Mesenteric fat pad (tissue), 1 donor: ENCODE results near the gene TRPV4. TPM values are rescaled to one million over a fixed set of nuclear protein-coding genes. Genes with fewer than 3 reads are reported as not detected.

Source experiments
- DNase-seq: peaks from one replicate; pipeline ENCODE4 v3.0.0-alpha.2; 2020; ENCODE audit warnings: low spot score
- total RNA-seq: library from RNA; stranded (reverse); fragmentation: NEBNext Ultra II Directional; extraction: Animal tissue kit (Norgen Biotek cat#: 25700); gene quantifications from one replicate; pipeline ENCODE4 v1.2.1, GENCODE V29; 2021
- donor health status: DM: yes; HTN: yes; CAD: no.

The TRPV4 gene
- total RNA-seq, 1 donor from 2014 or later, result 3.5 TPM

DNA sequence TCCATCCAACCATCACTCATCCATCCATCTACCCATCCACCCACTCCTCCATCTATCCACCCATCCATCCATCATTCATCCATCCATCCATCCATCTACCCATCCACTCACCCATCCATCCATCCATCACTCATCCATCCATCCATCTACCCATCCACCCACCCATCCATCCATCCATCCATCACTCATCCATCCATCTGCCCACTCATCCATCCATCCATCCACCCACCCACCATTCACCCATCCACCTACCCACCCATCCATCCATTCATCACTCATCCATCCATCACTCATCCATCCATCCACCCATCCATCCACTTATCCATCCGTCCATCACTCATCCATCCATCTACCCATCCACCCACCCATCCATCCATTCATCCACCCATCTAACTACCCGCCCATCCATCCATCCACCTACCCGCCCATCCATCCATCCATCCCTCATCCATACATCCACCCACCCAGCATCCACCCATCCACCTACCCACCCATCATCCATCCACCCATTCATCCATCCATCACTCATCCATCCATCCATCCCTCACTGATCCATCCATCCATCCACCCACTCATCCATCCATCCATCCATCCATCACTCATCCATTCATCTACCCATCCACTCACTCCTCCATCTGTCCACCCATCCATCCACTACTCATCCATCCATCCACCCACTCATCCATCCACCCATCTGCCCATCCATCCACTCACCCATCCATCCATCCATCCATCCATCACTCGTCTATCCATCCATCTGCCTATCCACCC is 24.1 kb downstream of the TRPV4 start:
- DNase-seq, result no peak

DNA sequence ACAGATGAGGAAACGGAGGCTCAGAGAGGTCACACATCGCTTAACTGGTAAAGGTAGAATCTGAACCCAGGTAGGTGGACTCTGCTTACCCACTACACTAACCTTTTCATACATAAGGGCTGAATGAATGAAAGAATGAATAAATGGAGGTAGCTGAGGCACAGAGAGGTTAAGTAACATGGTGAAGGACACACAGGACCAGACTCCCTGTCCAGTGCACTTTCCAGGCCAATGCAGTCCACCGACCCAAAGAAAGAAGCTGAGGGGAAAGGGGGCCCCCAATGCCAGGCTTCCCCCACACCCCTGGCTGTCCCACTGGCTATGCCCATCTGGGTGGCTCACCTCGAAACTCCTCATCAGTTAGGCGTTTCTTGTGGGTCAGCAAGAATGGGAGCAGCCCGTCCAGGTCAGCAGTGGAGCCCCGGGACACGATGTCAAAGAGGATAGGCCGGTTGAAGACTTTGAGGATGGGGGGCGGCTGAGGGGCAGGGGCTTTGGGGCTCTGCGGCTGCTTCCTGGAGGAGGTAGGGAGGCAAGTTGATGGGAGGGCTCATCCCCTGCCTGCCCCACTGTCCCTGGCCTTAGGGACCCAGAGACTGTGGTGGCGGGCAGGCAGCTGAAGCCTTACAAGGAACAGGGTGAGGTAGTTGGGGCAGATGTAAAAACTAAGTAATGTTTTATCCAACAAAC is 25.1 kb downstream of the TRPV4 start:
- DNase-seq, result no peak

DNA sequence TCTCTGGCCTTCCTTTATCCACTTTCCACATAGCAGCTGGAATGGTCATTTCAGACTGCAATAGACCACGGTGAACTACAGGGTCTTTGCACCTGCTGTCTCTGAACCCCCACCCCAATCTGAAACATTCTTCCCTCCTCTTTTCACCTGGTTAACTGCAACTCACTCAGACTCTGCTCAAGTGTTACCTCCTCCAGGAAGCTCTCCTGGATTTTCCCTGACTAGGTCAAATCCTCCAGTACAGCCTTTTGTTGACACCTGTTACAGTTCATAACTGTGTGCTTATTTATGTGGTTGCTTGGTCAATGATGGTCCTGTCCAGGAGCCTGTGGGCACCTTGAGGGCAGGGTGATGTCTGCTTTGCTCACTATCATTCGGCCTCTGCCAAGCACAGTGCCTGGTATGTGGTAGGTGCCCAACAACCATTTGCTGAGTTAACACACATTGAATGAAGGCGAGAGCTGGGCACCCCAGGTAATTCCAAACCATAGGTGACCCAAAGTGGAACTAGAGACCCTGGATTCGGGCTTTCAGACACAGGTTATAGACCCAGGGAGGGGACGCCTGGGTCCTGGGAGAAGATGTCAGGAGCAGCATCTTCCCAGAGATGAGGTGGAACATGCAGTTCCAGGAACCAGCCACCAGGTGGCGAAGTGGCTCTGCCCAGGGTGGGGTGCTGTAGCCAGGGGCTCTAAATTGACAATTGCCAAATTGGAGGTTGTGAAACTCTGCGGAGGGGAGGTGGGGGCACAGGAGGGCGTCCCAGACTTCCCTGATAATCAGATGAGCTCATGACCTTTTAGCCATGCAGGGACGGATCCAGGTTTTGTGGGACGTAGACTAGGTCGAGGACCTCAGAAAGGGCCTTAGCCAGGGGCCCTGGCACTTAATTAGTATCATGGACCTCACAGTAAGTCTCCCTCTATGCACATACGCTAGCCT is 28.1 kb downstream of the TRPV4 start:
- DNase-seq, result peak; percentile 92

DNA sequence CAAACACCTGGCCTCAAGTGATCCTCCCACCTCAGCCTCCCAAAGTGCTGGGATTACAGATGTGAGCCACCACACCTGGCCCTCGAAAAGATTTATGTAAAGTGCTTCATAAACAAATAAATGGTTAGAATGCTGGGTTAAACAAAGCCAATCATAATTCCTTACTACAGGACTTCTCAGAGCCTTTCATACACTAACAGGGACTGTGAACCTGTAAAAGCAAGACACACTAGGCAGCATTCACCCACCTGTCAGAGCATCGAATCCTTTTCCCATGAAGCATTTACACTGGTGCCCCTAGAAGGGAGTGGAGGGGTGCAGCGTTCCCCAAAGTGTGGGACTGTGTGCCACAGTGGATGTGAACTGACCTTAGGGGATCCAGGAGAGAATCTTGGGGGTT is 29.5 kb downstream of the TRPV4 start:
- no peak for DNase-seq

DNA sequence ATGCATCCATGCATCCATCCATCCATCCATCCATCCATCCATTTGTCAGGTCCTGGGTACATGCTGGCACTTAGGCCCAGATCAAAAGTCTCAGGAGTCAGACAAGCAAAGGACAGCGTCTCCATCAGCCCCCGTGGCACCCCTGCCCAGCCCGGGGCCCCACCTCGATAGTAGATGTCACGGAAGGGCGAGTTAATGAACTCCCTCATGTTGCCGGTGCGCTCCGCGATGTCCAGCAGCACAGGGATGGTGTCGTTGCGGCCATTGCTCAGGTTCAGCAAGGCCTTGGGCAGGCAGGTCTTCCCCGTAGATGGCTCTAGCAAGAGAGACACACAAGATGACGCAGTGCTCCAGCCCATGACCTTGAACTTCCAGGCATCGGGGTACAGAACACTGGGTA is 30.4 kb downstream of the TRPV4 start:
- no peak for DNase-seq

DNA sequence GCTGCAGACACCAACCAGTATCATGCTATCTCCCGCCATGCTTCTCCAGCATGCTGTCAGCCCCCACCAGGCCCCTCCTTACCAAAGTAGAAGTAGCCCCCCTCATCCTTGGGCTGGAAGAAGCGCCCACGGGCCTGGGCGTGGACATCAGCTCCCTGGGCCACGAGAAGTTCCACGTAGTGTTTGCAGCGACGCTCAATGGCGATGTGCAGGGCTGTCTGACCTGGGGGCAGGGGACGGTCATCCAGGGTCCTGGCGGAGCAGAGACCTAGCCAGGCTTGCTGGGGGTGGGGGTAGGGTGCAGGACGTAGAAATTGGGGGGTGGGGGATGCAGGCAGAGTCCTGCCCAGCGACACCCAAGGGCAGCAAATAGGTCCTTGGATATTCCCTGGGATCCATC is 32.7 kb downstream of the TRPV4 start:
- DNase-seq, result no peak

DNA sequence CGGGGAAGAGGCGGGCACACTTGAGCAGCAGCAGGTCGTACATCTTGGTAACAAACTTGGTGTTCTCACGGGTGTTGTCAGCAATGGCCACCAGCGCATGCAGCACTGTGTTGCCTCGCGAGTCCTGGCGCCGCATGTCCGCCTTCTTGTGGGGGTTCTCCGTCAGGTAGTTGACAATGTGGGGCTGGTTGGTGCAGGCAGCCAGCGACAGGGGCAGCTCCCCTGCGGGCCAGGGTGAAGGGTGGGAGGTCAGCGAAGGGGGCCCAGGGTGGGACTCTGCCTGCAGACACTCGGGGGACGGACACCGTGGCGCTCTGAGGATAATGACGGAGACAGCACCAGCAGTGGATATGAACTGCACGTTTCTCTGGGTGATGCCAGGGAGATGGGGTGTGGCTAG is 34.5 kb downstream of the TRPV4 start:
- DNase-seq, result no peak

DNA sequence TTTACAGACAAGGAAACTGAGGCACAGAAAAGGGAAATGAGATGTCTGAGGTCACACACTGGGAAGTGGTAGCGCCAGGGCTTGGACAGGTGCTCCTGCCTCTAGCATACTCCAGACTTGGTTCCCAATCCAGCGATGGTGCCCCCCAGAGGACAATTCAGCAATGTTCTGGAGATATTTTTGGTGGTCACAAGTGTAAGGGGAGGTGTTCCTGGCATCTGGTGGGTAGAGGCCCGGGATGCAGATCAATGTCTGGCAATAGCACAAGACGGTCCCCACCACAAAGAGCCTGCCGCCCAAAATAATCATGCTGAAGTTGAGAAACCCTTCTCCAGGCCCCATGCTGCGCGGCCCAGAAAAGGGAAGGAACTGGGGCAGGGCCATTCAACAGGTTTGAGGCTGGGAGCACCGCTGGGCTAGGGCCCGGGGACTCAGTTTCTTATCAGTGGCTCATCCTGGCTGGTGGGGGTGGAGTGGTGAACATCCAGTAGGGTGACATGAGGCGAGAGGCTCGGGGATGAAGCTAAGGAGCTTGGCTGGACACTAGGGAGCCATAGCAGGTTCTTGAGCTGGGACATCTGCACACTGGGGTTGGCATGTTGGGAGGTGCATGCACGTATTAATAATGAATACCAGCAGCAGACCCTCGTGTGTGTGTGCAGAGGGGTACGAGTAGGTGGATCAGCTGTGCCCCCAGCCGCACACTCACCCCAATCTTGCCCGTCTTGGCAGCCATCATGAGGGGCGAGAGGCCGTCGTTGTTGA is 35.1 kb downstream of the TRPV4 start:
- DNase-seq, result no peak

DNA sequence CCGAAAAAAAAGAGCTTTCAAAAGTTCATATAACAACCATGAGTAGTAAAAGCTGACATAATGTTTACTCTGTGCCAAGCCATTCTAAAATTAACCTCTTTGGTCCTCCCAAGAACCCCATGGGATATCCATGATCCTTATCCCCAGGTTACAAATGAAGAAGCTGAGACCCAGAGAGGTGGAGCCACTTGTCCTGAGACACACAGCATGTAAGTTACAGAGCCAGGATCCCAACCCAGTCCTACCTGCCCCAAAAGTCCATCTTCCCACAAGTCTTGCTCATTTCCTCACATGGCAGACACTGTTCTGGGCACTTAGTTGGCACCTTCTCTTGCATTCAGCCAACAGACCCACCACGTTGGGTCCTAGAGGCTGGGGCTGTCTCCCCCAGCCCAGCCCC is 37.1 kb downstream of the TRPV4 start:
- no peak for DNase-seq

DNA sequence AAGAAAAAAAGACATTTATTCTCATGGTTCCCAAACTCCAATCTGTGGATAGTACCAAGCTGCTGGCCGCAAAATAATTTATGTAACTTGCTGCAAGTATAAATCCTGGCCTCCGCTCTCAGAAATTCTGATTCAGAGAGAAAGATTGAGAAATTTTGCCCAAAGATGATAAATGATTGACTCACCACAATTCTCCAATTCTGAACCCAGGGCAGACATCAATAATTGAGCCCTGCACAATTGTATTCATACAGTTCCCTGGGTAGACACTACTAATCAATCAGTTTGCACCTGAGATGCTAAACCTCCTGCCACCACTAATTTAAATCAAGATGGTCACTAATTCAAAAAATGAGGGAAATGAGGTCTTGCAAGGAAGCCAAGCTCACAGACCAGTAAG is 38.2 kb downstream of the TRPV4 start:
- DNase-seq, result no peak

DNA sequence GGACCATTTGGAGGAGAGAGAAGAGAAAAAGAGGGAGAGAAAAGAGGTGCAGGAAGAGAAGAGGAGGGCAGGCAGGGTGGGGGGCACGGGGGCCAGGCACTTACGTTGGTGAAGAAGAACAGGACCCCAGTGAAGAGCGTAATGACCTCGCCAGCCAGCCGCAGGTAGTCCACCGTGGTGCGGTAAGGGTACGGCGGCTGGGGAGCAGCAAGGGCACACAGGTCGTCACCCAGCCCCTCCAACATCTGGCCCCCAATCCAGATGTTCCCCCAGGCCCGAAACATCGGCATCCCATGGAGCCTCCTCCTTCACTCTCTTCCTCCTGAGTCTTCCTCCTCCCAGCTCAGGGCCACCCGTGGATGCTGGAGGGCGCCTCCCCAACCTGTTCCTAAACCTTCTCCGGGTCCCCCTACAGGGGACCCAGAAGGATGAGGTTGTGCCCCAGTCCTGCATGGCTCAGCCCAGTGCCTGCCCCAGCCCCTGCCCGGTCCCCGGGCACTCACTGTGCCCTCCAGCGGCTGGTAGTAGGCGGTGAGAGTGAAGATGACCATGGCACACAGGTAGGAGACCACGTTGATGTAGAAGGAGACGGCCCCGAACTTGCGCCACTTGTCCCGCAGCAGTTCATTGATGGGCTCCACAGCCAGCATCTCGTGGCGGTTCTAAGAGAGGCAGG is 39.2 kb downstream of the TRPV4 start:
- no peak for DNase-seq

DNA sequence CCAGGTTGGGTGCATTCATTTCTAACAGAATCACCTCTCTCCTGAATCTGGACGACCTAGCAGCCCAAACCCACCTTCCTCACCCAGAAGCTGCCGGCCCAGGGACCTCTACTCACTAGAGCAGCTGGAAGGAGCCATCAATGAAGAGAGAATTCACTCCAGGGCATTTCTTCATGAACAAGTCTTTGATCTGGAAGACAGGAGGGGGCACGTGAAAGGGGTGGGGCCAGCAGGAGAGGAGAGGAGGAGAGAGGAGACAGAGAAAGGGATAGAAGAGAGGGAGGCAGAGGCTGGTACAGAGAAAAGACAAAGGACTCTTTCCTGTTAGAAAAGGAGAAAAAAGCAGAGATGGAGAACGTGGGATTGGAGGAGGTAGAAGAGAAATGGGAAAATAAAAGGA is 39.8 kb downstream of the TRPV4 start:
- no peak for DNase-seq

DNA sequence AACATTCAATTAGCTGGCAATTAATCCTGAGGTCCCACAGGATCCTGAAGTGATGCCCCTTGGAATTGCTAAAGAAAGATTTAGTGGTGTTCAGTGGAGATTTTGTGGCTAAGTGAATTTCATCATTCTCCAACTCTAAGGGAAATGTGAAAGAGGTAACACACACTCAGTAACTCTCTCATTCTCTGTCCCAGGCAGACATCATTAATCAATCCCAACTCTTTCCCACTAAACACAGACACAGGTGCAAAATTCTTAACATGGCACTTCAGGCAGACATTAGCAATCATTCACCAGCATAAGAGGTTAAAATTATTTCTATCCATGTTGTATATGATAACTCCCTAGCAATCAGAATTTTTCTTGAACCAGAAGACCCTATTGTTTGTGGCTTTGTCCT is 40.2 kb downstream of the TRPV4 start:
- DNase-seq, result no peak

DNA sequence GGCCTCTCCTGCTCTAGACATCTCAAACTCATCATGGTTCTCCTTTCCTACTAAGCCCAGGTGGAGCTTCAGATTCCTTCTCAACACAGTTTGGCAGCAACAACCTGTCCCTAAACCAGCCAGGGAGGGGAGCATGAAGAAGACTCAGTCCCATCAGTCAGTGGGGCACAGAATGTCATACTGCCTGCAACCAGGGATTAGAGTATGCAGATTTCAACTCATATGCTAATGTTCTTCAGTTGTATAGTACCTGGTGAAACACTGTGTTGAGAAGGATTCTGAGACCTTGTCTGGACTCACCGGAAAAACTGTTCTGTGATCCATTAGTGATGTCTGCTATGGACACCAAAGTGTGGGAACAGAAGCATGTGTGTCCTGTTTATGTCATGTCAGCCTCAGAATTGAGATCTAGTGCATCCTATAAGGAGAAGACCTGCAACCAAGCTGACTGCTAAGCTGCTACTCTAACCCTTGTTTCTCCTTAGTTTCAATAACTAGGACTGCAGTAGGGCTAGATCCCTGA is 43.6 kb downstream of the TRPV4 start:
- no peak for DNase-seq

DNA sequence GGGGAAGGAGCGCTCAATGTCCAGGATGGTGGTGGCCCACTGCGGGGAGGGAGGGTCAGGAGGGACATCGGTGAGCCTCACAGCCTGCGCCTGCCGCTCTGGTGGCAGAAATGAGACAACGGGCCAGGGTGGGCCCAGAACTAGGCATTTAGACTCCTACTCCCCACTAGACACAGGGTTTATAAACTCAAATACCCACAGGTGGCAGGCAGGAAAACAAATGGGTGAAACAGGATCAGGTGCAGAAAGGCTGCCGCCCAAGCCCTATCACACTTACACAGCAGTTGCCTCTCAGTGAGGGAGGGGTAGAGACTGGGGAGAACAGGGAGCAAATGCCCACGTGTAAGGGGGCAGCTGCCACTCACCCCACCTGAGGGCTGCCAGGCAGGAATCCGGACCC is 46.4 kb downstream of the TRPV4 start:
- DNase-seq, result no peak

DNA sequence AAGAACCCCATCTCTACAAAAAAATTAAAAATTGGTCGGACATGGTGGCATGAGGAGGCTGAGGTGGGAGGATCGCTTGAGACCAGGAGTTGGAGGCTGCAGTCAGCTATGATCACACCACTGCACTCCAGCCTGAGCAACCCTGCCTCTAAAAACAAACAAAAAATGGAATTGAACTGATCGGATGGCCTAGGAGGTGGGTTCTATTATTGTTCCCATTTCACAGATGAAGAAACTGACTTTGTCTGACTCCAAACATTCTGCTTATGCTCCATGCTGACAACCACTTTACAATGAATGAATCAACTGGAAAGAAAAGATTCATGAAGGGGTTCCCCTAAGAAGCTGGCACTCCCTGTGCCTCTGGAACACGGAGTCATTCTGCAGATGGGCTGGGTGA is 47.3 kb downstream of the TRPV4 start:
- no peak for DNase-seq

DNA sequence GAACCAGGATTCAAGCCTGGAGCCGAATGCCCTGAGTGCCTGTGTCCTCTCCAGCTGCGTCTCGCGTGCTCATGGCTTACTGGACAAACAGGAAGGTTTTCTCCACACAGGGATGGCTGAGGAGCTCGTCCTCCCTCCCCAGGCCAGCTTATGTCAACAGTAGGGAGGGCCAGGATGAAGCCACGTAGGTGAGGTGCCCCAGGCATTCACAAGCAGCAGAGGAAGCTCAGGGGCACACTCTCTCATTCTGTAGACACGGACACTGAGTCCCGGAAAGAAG is 49.3 kb downstream of the TRPV4 start:
- DNase-seq, result no peak

DNA sequence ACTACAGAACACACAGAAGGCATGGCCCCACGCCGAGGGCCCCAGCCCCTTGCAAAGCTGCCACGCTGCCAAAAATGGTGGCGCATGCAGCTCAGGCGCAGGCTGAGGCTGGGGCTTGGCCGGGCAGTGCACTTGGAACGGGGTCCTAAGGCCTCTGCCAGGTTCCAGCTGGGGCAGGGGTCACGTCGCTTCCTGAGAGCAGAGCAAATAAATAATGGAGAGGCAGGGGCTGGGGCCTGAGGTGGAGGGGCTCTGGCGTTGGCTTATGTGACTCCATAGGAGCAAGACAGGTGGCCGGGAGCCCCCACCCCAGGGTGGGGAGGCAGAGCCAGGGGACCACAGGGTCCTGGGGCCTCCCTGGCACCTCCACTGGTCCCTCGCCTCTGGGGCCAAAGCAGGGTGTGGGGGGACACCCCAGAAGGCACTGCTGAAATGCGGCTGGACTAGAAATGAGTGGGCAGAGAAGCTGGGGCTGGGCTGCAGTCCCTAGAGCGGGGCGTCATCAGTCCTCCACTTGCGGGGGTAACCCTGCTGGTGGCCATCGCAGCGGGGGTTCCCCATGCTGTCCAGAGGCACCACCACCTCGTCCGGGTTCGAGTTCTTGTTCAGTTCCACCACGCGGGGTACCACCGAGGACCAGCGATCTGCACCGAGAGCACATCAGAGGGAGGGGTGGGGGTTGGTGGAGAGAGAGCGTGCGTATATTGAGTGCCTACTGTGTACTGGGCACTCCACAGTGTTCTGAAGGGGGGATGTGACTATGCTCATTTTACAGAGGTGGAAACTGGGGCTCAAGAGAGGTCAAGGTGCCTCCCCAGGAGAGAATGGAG is 49.8 kb downstream of the TRPV4 start:
- no peak for DNase-seq

DNA sequence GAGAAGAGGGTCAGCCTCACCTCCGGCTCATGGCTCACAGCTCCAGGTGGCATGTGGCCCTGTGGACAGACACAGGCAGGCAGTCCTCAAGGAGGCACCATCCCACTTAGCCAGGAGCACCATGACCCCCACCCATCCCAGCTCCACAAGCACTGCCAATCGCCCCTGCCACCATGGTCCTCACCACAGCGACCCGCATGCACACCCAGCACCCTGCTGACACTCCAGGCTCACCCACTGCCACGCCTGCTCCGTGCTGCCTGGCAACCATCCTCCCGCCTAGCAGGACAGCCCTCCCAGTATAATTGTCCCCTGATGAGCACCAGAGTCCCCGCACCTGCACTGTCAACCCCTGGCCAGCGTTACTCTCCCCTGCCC is 50.9 kb downstream of the TRPV4 start:
- DNase-seq, result no peak
